ENCODE measurements around the gene C2orf42.

GRCh38 chr2:70104231-70105111 is 86.3 kb downstream of the C2orf42 start:
- TF ChIP-seq POLR2A (IDR thresholded peaks at IDR 0.05) (no peak), EP300 (IDR thresholded peaks at IDR 0.05) (peak in 1 of 2 donors; percentile 44)
- TF ChIP-seq, protein P1, sequence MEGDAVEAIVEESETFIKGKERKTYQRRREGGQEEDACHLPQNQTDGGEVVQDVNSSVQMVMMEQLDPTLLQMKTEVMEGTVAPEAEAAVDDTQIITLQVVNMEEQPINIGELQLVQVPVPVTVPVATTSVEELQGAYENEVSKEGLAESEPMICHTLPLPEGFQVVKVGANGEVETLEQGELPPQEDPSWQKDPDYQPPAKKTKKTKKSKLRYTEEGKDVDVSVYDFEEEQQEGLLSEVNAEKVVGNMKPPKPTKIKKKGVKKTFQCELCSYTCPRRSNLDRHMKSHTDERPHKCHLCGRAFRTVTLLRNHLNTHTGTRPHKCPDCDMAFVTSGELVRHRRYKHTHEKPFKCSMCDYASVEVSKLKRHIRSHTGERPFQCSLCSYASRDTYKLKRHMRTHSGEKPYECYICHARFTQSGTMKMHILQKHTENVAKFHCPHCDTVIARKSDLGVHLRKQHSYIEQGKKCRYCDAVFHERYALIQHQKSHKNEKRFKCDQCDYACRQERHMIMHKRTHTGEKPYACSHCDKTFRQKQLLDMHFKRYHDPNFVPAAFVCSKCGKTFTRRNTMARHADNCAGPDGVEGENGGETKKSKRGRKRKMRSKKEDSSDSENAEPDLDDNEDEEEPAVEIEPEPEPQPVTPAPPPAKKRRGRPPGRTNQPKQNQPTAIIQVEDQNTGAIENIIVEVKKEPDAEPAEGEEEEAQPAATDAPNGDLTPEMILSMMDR (IDR thresholded peaks at IDR 0.05): no peak
